OCI-LY7 (cell line): Measurements from ENCODE around the gene EPO. TPM values are rescaled to one million over a fixed set of nuclear protein-coding genes. Genes with fewer than 3 reads are reported as not detected.

Experiments used
- BruUV-seq: library from RNA; stranded (reverse); fragments of 400-500 nt; replicated peaks from 2 replicates; lab custom pipeline; 2021; lab: Mats Ljungman, UMichigan
- CTCF ChIA-PET: fragments of 300-600 bp; sonication (Branson Sonifier 250); formaldehyde crosslinking; loops from one replicate; lab custom pipeline; 2022; ENCODE audit warnings: antibody characterized with exemption; ENCODE audit not compliant: unreplicated experiment; lab: Charles Lee
- POLR2A ChIA-PET: fragments of 300-600 bp; sonication (Branson Sonifier 250); formaldehyde crosslinking; loops from one replicate; lab custom pipeline; 2022; ENCODE audit warnings: antibody characterized with exemption; lab: Charles Lee
- DNase-seq: peaks from one replicate; pipeline ENCODE4 v3.0.0-alpha.2; 2015; ENCODE audit warnings: low spot score
- H2AFZ ChIP-seq: fragments of 200-600 bp; sonication (generic), shearing (Covaris generic); 2 replicates; pipeline ENCODE4 v1.6.1; 2014; ENCODE audit warnings: mild to moderate bottlenecking, antibody characterized with exemption, low read length, moderate library complexity
- H3K27ac ChIP-seq: fragments of 200-600 bp; sonication (generic); 2 replicates; pipeline ENCODE4 v1.5.1; 2014; ENCODE audit warnings: mixed run types, low read depth, mild to moderate bottlenecking, moderate library complexity, low read length, inconsistent platforms; ENCODE audit not compliant: poor library complexity, severe bottlenecking
- H3K36me3 ChIP-seq: fragments of 200-600 bp; sonication (generic); 2 replicates; pipeline ENCODE4 v1.6.1; 2014; ENCODE audit warnings: mild to moderate bottlenecking, antibody characterized with exemption, low read length, moderate library complexity, mixed read lengths; ENCODE audit not compliant: insufficient read depth
- H3K4me1 ChIP-seq: fragments of 200-600 bp; sonication (generic); 2 replicates; pipeline ENCODE4 v1.5.1; 2014; ENCODE audit warnings: mild to moderate bottlenecking, low read length; ENCODE audit not compliant: insufficient read depth, poor library complexity, severe bottlenecking
- H3K4me2 ChIP-seq: fragments of 200-600 bp; sonication (generic); 2 replicates; pipeline ENCODE4 v1.6.1; 2014; ENCODE audit warnings: mild to moderate bottlenecking, low read length
- H3K4me3 ChIP-seq: fragments of 200-600 bp; sonication (generic); 2 replicates; pipeline ENCODE4 v1.5.1; 2014; ENCODE audit warnings: mild to moderate bottlenecking, low read depth, low read length; ENCODE audit not compliant: poor library complexity, severe bottlenecking
- H3K79me2 ChIP-seq: fragments of 200-600 bp; sonication (generic); 2 replicates; pipeline ENCODE4 v1.6.1; 2016; ENCODE audit warnings: low read depth, mild to moderate bottlenecking, low read length, moderate library complexity, mixed read lengths; ENCODE audit not compliant: insufficient read depth
- H3K9me2 ChIP-seq: fragments of 200-600 bp; sonication (generic); 2 replicates; pipeline ENCODE4 v1.6.1; 2016; ENCODE audit warnings: mild to moderate bottlenecking, low read length, mixed read lengths; ENCODE audit not compliant: insufficient read depth
- H3K9me3 ChIP-seq: fragments of 200-600 bp; sonication (generic); 2 replicates; pipeline ENCODE4 v1.6.1; 2014; ENCODE audit warnings: mild to moderate bottlenecking, mixed run types, low read length, mixed read lengths
- H4K20me1 ChIP-seq: fragments of 200-600 bp; sonication (generic); 2 replicates; pipeline ENCODE4 v1.6.1; 2014; ENCODE audit warnings: mild to moderate bottlenecking, antibody characterized with exemption, low read length, moderate library complexity, mixed read lengths; ENCODE audit not compliant: insufficient read depth
- CTCF ChIP-seq: fragments of 200-600 bp; sonication (generic); conservative IDR thresholded peaks from 2 replicates; pipeline ENCODE4 v1.5.1; 2014; ENCODE audit warnings: mild to moderate bottlenecking, antibody characterized with exemption, low read length, moderate library complexity, mixed read lengths
- EZH2phosphoT487 ChIP-seq: fragments of 200-600 bp; sonication (generic); IDR thresholded peaks from 2 replicates; pipeline ENCODE4 v1.6.1; 2018; ENCODE audit warnings: low read depth, borderline replicate concordance, mild to moderate bottlenecking, mixed run types, antibody characterized with exemption, low read length, moderate library complexity, mixed read lengths
- intact Hi-C: fragments of 100-400 bp; cut with micrococcal nuclease; formaldehyde crosslinking; loops from one replicate; pipeline ENCODE4 v1.10.0; 2022; ENCODE audit not compliant: unreplicated experiment
- total RNA-seq, 2 experiments: library from RNA; depleted of rRNA in 1 of 2; stranded (reverse); fragments of >200 nt in 1 of 2; shearing (Covaris generic) in 1 of 2; gene quantifications; 2 replicates each; pipeline ENCODE4 v1.2.3, GENCODE V29; 2014 to 2022

Gene EPO
- total RNA-seq, 2 experiments from 2014 or later = 0.13 TPM; not detected in 1

- BruUV-seq = no TSS peak
- Histone ChIP-seq H3K4me2 (no peak overlapping the region), H3K4me1 (no peaks in the 10 kb centered on the region), H2AFZ (no peak overlapping the region), H3K27ac (no peak overlapping the region), H3K9me2 (no peaks in the 10 kb centered on the region), H3K36me3 (peaks cover 100% of the 10 kb centered on the region), H3K9me3 (no peaks in the 10 kb centered on the region), H3K79me2 (no peaks in the 10 kb centered on the region), H3K4me3 (no peak overlapping the region), H4K20me1 (no peaks in the 10 kb centered on the region)
- intact Hi-C loops = no loop called here
- DNase-seq = no peak
- ChIA-PET CTCF (no interaction called here), POLR2A (no interaction called here)
- no peak for TF ChIP-seq EZH2phosphoT487
- no peak for TF ChIP-seq CTCF
Measured at GRCh38 chr7:100682228-100682741, 38.0 kb upstream of the EPO start.

GRCh38 chr7:100682991-100683658 is 37.1 kb upstream of the EPO start:
- H2AFZ ChIP-seq = no peak overlapping the region
- H3K9me3 ChIP-seq = no peaks in the 10 kb centered on the region
- ChIA-PET POLR2A (no interaction called here), CTCF (no interaction called here)
- H3K9me2 ChIP-seq = no peaks in the 10 kb centered on the region
- H3K36me3 ChIP-seq = peaks cover 99% of the 10 kb centered on the region
- no peak overlapping the region for H3K4me2 ChIP-seq
- no peak overlapping the region for H3K27ac ChIP-seq
- no peak overlapping the region for H3K4me3 ChIP-seq
- intact Hi-C loops = no loop called here
- TF ChIP-seq EZH2phosphoT487 = no peak
- peak; percentile 36; the same call in 1 of the 2 replicates for TF ChIP-seq CTCF
- no peaks in the 10 kb centered on the region; the same call in 1 of the 2 replicates for H4K20me1 ChIP-seq
- H3K79me2 ChIP-seq = no peaks in the 10 kb centered on the region
- H3K4me1 ChIP-seq = no peaks in the 10 kb centered on the region
- no peak for DNase-seq
- no TSS peak for BruUV-seq
